ENCODE results near the gene SEL1L2.

- no peak for TF ChIP-seq CTCF (IDR thresholded peaks at IDR 0.05)
- TF ChIP-seq POLR2A (IDR thresholded peaks at IDR 0.05), result no peak
Measured at GRCh38 chr20:13825465-13825864, 164.9 kb downstream of the SEL1L2 start.
